Right lobe of liver (tissue), 4 donors: ENCODE data around the gene TMEM200A.

ENCODE experiments used
- CTCF ChIP-seq, 4 donors: fragments of 200-600 bp in 3 of 4; fragments of 450-650 bp in 1 of 4; IDR thresholded peaks; one replicate each; pipeline versions ENCODE4 v1.5.1 to v1.8.0; 2016 to 2022; ENCODE audit warnings: antibody characterized with exemption in 4 of 4, mild to moderate bottlenecking in 2 of 4
- POLR2A ChIP-seq: fragments of 450-650 bp; IDR thresholded peaks from one replicate; pipeline ENCODE4 v1.6.1; 2017; ENCODE audit warnings: antibody characterized with exemption, mild to moderate bottlenecking
- donor health status: DM: no; HTN: no; CAD: no.
- donor health status: DM: no; HTN: no; CAD: no.
- donor health status: DM: no; HTN: yes; CAD: no.

GRCh38 chr6:130372786-130373185, 7.0 kb downstream of the TMEM200A start:
- TF ChIP-seq CTCF (IDR thresholded peaks at IDR 0.05) (no peak), POLR2A (no peak)
